NOMO-1 treated with dmso at 0.1 percent for 144 hours (cell line): Measurements from ENCODE around the gene CHKA.
A peak's percentile ranks its signal among the peaks of the same experiment; 100 is the strongest.

Source experiments
- DNase-seq: peaks from one replicate; lab custom pipeline; 2025; ENCODE audit not compliant: unreplicated experiment; lab: John Stamatoyannopoulos, UW

Gene CHKA

DNA sequence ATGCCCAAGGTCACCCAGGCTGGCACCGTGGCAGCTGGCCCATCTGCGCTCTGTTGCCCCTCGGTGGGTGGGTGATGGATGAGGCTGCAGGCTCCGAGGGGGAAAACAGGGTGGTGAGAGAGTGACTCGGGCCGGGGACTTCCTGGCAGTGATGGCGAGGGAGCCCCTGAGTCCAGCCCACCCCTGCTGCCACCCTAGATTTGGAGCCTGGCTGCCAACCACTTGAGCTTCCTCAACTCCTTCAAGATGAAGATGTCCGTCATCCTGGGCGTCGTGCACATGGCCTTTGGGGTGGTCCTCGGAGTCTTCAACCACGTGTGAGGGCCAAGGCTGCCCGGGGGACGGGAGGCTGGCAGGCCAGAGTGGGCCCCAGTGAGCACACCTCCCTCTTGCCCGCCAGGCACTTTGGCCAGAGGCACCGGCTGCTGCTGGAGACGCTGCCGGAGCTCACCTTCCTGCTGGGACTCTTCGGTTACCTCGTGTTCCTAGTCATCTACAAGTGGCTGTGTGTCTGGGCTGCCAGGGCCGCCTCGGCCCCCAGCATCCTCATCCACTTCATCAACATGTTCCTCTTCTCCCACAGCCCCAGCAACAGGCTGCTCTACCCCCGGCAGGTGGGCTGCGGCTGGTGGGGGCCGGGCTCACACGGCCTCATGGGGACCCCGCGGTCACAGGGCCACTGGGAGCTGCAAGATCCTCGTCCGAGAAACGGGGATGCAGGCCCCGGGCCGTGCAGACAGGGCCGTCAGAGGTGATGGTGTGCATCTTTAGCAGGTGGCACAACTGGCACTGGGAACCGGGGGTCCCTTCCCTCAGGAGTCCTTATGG is 72.3 kb downstream of the CHKA start:
- no peak for DNase-seq

DNA sequence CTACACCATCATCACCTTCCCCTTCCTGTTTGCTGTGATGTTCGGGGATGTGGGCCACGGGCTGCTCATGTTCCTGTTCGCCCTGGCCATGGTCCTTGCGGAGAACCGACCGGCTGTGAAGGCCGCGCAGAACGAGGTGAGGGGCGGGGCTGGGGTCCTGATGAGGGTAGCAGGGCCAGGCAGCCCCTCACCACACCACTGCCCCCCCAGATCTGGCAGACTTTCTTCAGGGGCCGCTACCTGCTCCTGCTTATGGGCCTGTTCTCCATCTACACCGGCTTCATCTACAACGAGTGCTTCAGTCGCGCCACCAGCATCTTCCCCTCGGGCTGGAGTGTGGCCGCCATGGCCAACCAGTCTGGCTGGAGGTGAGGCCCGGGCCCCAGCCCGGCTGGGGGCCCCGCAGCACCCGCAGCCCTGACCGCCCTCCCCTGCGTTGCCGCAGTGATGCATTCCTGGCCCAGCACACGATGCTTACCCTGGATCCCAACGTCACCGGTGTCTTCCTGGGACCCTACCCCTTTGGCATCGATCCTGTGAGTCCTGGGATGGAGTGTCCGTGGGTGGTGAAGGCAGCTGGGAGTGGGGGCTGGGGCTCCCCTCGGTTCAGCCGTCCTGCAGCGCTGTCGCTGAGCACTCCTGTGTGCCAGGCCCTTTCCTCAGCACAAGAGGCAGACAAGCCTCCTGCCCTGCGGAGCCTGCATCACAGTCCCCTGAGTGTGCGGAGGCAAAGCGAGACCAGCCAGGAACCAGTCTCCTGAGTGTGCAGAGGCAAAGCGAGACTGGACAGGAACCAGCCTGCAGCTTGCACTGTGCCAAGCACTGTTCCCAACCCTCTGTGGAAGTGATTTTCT is 73.5 kb downstream of the CHKA start:
- DNase-seq, result no peak

DNA sequence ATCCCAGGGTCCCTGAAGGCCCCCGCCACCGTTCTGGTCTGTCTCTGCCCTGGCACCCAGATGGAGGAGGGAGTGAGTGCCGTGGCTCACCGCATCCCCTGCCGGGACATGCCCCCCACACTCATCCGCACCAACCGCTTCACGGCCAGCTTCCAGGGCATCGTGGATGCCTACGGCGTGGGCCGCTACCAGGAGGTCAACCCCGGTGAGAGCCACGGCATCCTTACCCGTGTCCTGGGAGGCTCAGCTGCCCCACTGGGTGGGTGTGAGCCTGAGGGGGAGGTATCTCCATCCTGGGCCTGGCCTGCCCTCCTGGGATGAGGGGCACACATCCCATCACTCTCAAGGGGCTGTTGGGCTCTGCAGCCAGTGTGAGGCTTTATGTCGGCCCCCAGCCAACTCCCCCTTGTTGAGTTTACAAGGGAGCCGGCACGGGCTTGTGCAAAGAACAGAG is 76.3 kb downstream of the CHKA start:
- DNase-seq, result no peak

DNA sequence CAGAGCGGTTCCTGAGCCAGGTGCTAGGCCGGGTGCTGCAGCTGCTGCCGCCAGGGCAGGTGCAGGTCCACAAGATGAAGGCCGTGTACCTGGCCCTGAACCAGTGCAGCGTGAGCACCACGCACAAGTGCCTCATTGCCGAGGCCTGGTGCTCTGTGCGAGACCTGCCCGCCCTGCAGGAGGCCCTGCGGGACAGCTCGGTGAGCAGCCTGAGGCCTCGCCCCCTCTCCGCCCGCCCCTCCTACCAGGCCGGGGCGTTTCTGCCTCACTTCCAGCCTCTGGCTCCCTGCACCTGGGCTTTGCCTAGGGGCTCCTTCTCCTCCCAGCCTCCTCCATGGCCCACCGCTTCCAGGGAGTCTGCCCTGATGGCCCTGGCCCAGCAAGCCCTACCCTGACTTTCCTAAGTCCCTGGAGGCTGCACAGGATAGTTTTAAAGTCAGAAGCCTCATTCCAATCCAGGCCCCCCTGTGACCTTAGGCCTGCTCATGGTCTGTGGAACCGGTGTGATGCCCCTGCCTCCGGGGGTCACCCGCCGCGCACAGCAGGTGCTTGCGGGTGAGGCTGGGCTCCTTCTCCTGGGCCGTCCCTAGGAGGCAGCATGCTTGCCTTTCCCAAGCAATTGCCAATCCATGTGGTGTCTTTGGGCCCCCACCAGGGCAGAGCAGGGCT is 76.9 kb downstream of the CHKA start:
- DNase-seq, result no peak

DNA sequence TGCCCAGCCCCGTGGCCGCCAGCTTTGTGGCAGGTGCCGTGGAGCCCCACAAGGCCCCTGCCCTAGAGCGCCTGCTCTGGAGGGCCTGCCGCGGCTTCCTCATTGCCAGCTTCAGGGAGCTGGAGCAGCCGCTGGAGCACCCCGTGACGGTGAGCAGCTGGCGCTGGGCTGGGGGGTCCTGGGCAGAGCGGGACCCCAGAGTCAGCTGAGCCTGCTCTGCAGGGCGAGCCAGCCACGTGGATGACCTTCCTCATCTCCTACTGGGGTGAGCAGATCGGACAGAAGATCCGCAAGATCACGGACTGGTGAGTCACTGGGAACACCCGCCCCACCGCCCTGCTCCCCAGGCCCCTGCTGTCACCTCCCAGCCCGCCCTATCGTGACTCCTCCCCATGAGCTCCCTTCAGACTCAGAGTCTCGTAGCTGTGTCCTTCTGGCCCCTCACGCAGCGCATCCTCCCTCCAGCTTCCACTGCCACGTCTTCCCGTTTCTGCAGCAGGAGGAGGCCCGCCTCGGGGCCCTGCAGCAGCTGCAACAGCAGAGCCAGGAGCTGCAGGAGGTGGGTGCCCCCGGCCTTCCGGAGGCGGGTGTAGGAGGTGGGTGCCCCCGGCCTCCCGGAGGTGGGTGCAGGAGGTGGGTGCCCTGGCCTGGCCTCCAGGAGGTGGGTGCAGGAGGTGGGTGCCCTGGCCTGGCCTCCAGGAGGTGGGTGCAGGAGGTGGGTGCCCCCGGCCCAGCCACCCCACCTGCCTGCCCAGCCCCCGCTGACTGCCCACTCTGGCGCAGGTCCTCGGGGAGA is 77.6 kb downstream of the CHKA start:
- no peak for DNase-seq

DNA sequence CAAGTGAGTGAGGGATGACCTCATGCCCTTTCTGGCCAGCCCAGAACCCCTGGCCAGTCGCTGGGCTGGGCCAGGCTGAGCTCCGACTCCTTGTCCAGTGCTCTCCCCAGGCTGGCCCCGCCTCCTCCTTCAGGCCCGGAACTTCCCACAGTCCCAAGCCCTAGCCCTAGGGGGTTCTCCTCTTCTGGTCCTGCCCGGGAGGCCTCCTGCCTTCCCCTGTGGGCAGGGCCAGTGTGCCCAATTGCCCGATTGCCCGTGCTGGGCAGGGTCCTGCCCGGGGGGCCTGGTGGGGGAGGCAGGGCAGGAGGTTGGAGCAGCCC is 78.2 kb downstream of the CHKA start:
- no peak for DNase-seq

DNA sequence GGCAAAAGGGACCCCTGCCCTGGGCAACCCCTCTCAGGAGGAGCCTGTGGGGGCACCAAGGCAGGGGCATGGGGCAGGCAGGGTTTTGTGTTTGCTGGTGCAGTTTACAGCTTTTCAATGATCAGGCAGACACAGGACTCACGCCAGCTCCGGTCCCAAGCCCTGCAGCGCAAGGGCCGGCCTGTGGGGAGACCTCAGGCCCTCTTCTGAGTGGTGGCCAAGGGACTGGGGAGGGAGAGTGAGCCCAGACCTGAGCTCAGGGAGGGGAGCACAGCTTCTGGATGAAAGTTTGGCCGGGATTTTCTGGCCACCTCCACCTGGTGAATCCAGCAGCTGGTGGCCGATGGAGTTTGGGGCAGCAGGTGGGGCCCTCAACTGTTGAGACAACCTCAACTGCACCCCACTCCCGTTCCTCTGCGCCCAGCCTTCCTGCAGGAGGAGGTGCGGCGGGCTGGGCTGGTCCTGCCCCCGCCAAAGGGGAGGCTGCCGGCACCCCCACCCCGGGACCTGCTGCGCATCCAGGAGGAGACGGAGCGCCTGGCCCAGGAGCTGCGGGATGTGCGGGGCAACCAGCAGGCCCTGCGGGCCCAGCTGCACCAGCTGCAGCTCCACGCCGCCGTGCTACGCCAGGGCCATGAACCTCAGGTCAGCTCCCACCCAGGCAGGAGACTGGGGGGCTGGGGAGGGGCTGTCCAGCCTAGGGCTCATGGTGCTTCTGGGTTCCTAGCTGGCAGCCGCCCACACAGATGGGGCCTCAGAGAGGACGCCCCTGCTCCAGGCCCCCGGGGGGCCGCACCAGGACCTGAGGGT is 78.8 kb downstream of the CHKA start:
- no peak for DNase-seq

DNA sequence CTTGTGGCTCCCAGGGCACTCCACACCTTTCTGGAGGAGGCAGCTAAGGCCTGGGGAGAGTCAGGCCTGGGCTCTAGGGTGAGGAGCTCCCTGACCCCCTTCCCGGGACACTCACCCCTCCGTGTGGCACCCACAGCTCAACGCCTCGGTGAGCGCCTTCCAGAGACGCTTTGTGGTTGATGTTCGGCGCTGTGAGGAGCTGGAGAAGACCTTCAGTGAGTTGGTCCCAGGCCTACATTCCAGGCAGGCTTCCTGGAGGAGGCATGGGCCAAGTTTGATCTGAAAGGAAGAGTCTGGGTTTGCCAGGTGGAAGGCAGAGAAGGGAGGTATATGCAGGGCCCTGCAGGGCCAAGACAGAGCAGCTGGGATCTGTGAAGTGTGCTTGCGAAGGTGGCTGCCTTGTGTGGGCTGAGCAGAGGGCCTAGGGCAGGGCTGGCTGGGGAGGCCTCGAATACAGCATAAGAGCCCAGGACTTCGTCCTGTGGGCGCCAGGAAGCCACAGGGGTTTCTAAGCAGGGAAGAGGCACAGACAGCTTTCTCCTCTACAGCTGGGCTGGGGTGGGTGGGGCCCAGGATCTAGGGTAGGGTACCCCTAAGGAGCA is 79.5 kb downstream of the CHKA start:
- no peak for DNase-seq

DNA sequence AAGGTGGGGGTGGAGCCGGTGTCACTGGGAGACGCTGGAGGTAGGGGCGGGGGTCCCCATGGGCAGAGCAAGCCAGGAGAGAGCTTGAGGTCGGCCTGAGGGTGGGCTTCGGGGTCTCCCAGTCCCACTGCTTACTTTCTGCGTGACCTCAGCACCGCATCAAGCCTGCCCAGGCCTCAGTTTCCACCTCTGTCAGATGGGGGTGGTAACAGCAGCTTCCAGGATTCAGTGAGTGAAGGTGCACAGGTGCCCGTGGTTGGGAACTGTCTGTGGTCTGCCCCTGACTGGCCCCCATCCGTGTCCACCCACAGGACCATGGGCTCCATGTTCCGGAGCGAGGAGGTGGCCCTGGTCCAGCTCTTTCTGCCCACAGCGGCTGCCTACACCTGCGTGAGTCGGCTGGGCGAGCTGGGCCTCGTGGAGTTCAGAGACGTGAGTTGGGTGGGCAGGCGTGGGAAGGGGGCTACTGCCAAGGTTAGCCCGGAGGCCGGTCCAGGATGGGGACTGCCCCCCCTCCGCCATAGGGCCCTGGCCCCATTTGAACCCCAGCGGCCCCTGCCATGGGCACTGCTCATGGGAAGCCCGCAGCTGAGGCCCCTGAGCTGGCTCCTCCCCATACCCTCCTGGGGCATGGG is 80.1 kb downstream of the CHKA start:
- no peak for DNase-seq

DNA sequence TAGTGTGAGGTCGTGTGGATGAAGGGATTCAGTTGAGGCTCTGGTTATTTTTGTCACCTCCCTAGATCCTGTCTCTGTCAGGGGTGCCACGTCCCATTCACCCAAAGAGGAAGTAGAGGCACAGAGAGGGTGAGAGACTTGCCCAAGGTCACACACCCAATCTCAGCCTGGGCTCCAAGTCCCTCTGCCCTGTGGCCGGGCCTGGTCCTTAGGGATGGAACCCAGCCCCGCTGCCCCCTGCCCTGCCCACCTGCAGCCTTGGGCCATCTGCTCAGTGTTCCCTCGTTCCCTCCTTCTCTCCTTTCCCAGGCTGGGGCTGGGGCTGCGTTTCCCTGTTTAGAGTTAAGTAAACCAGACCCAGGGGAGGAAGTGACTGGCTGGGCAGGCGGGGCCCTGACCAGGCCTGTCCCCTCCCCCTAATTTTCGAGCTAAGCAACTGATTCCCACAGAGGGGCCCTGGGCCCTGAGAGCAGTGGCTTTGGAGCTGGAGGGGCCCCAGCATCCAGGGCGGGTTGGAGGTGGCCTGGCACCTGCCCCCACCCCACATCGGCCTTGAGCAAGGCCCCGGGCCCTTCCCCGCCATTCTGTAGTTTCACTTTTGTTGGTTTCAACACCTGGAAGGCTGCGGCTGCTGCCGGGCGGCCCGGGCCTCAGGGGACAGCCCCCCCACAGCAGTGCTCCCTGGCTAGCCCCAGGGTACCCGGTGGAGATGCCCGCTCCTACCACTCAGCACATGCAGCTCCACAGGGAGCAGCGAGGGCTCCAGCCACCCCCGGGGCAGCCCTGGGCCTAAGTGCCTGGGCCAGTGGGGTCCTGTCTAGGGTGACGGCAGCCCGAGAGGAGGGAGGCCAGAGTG is 80.9 kb downstream of the CHKA start:
- peak; percentile 90 for DNase-seq

DNA sequence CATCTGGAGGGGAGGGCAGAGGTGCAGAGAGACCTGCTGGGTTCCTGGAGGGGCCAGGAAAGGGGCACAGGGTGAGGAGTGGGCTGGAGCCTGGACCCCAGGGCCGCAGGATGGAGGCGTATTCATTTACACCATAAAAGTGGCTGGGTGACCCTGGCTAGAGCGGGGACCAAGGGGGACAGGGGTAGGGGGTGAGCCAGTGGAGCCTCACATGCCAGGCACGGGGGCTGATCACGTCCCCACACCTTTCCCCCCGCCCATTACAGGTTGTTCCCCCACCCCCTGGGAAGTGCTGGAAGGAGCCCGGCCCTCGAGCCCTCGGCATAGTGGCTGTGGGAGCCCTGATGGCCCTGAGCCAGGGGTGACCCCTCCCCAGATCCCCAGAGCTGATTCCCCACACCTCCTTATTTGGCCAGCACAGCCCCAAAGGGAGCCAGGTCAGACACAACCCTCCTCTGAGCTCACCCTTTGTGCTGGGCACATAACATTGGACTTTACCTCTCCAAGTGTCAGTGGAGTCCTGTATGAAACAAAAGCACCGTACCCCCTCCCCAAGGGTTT is 81.6 kb downstream of the CHKA start:
- no peak for DNase-seq

DNA sequence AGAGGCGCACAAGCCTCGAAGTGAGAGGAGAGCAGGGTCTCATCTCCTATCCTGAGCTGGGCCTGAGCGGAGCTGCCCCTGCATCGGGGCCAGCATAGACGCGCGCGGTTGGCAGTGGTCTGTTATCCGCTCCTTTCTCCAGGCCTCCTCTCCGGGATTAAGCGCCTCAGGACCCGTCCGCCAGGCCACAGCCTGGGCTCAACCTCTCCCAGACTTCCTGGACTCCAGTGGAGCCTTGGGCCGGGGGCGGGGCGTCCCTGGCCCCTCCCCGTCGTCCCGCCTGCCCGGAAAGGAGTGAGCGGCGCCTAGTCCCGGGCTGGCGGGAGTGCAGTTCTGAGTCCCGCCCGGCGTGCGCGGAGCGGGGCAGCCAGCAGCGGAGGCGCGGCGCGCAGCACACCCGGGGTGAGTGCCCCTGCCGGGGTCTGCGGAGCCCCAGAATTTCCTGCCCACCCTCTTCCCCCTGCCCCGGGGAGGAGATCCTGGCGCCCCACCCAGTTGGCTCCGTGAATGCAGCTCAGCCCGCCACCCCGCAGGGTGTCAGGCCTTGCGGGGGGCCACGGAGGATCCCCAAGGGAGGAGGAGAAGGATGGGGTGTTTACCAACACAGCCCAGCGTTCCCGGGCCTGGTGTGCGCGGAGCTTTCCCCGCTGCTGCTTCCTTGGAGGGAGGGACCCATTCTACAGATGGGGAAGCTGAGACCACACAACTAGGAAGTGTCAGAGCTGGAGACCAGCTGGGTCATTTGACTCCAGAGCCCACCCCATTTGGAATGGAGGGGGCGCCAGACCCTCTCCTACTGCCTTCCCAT is 82.3 kb downstream of the CHKA start, which contains the start of gene TCIRG1:
Gene TCIRG1 (plus strand): TSS at position 308 of the 808 bp plus-strand sequence. CDS start 2,247 bp downstream, outside the sequence.
- peak; percentile 62 for DNase-seq

DNA sequence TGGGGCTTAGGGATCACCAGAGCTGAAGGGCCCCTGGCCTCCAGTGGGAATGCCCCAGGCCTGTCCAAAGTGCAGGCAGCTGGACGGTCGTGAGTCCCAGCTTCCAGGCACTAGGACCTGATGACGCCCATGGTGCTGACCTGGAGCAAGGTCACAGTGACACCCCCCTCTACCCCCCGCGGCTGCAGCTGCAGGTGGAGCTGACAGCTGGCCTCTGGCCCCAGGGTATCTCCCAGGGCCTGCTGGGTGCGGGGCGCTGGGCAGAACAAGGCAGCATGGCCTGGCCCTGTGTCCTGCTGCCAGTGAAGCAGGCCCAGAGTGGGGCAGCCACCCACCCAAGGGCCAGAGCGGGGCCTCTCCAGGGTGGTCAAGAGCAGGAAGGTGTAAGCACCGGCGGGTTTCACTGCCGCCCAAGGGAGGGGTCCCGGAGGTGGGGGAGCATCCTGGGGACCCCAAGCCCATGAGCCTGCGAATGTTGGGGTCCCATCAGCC is 82.9 kb downstream of the CHKA start:
- no peak for DNase-seq

DNA sequence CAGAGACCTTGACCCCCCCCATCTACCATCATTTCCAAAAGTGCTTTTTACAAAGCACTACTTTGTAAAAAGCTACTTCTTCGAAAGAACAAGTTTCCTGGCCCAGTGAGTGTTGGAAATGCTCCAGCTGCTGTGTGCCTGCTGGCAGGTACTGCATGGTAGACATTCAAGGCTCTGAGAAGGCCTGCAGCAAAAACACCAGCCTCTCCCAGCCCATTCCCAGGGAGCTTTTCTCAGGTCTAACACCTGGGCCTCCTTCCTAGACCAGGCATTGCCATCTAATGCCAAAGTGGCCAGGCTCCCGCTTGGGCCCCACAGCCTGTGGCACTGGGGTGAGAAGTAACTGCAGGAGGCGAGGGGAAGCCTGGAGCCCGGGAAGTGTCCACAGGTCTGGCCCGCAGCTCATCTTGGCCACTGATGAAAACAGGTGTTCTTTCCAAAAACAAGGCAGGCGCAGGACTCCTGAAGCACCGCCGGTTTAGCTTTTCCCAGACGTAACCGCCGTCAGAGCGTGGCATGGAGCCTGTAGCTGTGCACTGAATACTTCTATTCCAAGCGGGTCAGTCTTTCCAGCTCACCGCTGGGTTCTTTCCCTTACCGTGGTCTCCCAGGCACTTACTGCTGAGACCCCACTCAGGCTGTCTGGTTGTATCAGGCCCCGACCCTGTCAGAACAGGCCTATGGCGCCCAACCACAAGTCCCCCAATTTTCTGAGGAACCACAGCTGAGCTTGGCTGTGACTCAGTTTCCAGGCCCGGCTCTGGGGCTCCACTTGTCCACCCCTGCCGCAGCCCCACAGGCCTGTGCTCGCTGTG is 83.6 kb downstream of the CHKA start:
- no peak for DNase-seq

DNA sequence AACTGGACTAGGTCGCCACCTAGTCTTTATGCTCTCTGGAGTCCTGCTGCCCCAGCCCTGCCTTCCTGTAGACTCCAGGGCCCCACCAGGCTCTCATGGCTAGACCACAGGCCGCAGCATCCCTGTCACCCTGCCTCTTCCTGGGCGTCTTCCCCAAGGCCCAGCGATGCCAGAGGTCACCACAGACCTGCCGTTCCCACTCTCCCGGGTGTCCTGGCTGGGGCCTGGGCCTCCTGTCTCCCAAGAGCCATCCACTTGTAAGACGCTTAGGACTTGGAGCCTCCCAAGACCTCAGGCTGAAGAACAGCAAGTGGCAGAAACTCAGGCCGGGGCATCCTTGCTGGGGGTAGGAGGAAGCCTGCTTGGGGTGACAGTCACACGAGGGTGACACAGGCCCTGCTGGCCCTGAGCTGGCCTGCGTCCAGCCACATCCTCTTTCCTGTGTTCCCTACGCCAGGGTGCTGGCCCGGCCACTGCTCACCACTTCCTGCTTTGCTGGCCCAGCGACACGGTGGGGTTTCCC is 84.4 kb downstream of the CHKA start:
- peak; percentile 42 for DNase-seq
